NOMO-1 treated with dmso at 0.1 percent for 144 hours (cell line): ENCODE measurements around the gene LRRC34.
A peak's percentile ranks its signal among the peaks of the same experiment; 100 is the strongest.

ENCODE experiments used
- DNase-seq: peaks from one replicate; lab custom pipeline; 2025; ENCODE audit not compliant: unreplicated experiment; lab: John Stamatoyannopoulos, UW

LRRC34 gene

GRCh38 chr3:169812332-169813235, at the start of gene LRRC34, which contains the start of gene LRRIQ4:
TSS of gene LRRC34 (minus strand) at chr3:169812904. CDS start at chr3:169812548, 356 bp downstream.
TSS of gene LRRIQ4 (plus strand) at chr3:169812870. CDS start at chr3:169821922, 9,052 bp downstream.
- DNase-seq, result no peak

GRCh38 chr3:169861871-169862270, 49.2 kb upstream of the LRRC34 start:
- no peak for DNase-seq

DNA sequence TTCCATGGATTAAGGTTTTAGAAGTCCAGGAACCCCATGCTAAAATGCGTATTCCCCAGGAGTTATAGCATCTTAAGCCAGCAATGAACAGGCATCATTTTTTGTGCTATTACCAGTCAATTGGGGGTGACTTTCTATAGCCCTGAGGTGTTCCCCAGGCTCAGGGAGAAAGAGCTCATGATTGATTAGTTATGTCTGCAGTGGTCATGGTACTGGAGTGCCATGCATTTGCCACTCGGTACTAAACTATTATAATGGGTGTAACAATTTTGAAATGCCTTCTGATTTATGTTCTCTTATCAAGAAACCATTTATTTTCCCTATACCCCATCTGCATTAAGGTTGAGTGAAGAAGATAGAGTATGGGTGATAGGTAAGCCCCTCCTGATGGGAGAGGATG, 45.1 kb upstream of the LRRC34 start:
- no peak for DNase-seq

DNA sequence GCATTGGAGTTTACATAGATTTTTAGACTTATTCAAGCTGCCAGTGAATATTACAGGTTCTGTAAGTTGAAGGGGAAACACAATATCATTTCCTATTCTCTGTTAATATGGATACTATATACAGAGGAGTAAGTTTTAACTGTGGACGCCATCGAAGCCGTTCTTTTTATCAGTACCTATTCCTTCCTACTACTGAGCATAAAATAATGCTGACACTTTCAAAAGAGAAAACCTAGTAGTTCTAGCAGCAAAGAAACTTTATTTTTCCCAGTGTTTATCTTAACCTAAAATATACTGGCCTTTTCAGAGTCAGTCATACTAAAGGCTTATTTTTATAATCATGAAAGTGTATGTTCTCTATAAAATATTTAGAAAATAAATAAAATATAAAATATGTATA, 42.8 kb upstream of the LRRC34 start:
- DNase-seq, result no peak

DNA sequence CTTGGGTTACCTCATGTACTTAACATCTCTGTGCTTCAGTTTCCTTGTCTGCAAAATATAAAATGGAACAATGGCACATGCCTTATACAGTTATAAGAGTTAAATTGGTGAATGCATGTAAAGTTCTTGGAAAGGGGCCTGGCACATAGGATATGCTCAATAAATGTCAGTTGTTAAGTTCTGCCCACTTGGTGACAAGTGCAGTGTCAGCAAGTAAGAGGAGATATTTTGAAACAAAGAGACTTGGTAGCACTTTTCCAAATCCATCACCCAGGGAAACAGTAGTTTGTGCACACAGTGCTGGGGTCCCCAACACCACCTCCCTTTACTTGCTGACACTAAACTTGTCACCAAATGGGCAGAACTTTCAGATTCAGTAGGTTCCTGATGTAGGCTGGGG, 37.9 kb upstream of the LRRC34 start:
- DNase-seq, result no peak

DNA sequence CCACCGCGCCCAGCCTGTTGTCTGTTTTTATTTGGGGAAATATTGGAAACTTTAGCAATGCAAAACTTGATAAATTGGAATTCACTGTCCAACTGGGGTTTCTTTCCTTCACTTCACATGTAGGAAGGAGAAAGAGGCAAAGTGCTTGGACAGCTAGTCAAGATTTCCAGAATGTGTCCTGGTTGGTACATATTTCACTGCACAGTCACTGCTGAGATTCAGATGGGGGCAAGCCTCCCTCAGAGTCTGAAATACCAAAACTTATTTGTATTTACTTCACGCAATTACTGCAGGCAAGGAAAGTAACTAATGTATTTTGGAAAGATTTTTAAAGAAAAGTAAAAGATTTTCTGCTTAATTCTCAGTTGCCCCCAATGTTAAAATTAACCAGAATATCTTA, 36.0 kb upstream of the LRRC34 start:
- DNase-seq, result no peak

- no peak for DNase-seq
These were observed 35.2 kb upstream of the LRRC34 start for GRCh38 chr3:169847896-169848295.

DNA sequence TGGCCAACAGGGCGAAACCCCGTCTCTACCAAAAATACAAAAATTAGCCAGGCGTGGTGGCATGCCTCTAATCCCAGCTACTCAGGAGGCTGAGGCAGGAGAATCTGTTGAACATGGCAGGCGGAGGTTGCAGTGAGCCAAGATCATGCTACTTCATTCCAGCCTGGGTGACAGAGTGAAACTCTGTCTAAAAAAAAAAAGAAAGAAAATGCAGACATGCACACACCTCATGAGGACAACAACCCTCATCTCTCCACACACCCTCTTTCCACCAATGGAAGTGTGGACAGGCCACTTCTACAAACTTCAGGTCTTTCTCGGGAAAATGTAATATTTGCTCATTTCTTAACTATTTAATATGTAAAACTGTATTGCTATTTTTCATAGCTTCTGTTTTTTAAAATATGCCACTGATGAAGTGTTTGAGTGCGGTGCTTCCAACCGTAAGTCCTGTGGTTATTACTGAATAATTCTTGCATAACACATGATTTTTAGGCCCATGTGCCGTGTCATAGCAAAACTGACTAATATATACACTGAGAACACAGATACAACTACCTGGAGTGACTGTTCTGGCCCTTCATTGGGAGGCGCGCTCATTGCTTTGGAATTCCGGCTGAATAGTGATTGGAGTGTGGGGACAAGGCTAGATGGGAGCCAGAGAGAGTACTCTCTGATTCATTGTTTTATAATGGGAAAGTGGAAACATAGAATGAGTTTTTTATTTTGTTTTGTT, 33.9 kb upstream of the LRRC34 start:
- DNase-seq, result no peak

DNA sequence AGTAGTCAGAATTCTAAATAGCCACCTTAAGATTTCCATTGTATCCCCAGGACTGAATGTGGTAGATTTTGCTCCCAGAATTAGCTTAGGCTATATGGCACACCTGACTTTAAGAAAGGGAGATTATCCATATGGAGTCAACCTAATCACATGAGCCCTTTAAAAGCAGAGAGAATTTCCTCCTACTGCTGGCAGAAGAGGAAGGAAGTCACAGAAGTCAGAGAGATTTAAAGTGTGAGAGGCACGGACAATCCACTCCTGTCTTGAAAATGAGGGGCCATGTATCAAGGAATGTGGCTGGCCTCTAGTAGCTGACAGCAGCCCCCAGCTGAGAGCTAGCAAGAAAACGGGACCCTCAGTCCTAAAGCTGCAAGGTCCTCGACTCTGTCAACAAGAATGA, 30.3 kb upstream of the LRRC34 start:
- DNase-seq, result no peak

GRCh38 chr3:169841171-169841570, 28.5 kb upstream of the LRRC34 start:
- DNase-seq, result no peak

DNA sequence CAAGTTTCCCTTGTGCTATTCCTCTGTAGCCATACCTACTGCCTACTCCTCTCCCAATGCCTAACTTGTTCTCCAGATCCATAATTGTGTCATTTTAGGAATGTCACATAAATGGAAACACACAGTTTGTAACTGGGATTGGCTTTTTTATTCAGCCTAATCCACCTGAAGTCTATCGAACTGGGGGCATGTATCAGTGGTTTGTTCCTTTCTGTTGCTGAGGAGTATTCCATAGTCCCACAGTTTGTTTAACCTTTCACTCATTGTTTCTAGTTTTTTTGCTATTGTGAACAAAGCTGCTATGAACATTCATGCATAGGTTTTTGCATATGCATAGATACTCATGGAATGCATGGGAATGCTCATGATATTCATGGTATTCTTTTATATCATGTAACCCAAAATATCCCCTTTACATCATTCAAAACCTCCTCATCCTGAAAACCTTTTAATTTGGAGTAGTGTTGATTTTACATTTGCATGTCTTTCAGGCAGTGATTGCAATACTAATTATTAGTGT, 25.9 kb upstream of the LRRC34 start:
- no peak for DNase-seq

GRCh38 chr3:169836942-169837275, 24.2 kb upstream of the LRRC34 start:
- DNase-seq, result no peak

DNA sequence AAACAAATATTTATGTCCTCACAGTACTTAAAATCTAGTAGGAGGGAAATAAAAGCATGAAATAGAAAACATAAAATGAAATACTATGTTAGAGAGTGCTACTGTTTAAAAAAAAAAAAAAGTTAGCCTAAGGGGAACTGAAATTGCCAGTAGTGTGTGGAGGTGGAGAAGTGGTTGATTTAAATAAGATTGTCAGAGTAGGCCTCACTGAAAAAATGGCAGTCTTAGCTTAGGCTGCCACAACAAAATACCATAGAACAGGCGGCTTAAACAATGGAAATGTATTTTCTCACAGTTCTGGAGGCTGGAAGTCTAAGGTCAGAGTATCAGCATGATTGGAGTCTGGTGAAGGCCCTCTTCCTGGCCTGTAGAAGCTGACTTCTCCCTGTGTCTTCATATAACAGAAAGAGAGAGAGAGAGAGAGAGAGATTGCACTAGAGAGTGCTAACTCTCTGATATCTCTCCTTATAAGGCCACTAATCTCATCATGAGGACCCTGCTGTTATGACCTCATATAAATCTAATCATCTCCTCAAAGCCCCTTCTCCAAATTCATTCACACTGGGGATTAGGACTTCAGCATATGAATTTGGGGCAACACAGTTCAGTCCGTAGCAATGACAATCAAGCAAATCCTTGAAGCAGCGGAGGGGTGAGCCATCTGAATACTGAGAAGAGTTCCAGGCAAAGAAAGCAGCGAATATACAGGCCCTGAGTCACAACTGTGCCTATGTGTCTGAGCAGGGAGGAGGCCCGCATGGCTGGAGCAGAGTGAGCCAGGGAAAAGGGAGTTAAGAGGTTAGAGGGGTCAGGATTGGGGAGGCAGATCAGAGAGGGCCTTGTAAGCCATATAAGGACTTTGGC, 23.6 kb upstream of the LRRC34 start:
- peak; percentile 54 for DNase-seq

DNA sequence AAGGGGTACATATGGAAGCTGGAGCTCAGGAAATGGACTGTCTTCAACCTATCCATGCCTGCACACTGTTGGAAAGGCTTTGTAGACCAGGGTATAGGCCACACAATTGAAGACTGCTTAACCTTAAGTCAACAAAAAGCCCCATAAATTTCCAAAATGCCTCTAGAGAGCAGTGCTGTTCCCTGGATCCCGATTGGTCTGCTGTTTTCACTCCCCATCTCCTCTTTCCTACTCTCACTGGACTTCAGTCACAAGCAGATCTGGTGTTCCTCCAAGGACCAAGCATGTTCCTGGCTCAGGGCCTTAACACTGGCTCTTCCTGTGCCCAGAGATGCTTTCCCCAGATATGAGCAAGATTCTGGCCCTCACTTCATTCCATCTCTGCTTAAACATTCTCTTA, 22.8 kb upstream of the LRRC34 start:
- no peak for DNase-seq

GRCh38 chr3:169827712-169828111, 15.0 kb upstream of the LRRC34 start:
- DNase-seq, result no peak

DNA sequence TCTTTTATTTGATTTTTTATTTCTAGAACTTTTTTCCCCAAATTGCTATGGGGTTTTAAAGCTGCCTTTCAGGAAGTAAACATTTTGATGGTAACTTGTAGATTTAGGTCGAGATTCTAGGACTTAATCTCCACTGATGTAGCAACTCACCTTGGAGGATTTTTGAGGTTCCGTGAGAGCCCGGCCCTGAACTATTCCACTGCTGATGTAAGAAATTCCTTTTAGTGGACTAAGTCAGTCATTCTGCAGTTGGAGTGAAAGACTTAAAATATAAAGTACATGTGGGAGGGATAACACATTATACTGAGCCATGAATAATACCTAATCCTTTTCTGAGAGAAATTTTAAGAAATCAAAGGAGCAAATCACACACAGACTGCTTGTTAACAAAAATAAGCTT, 12.6 kb upstream of the LRRC34 start:
- DNase-seq, result no peak

- no peak for DNase-seq
These were observed 10.3 kb upstream of the LRRC34 start for GRCh38 chr3:169822983-169823382.

- no peak for DNase-seq
These were observed 9.8 kb upstream of the LRRC34 start for GRCh38 chr3:169822540-169822939.

- no peak for DNase-seq
These were observed 9.4 kb upstream of the LRRC34 start for GRCh38 chr3:169822091-169822490.

DNA sequence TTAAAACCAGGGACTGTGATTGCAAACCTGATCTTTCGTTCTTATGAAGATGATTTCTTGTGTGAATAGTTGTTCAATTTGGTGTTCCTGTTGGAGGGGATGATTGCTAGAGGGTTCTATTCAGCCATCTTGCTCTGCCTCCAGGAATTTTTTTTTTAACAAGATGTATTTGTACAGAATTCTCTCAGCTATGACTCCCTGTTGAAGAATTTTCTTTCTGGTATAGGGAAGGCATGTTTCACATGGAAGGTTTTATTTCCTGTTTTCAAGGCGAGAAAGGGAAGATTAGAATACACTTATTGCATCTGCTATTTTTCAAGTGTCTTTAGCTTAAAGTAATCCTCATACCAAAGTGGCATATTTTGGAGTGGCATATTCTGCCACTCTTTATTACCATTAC, 5.6 kb upstream of the LRRC34 start:
- no peak for DNase-seq

DNA sequence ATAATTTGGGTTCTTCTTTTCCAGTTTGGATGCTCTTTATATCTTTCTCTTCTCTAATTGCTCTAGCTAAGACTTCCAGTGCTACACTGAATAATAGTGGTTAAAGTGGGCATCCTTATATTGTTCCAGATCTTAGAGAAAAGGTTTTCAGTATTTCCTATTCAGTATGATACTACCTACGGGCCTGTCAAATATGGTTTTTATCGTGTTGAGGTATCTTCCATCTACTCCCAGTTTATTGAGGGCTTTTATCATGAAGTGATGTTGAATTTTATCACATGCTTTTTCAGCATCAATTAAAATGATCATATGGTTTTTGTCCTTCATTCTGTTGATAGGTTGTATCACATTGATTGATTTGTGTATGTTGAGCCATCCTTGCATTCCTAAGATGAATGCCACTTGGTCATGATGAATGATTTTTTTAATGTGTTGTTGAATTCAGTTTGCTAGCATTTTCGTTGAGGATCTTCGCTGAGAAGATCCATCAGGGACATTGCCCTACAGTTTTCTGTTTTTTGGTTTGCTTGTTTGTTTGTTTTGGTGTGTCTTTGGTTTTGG, 3.0 kb upstream of the LRRC34 start:
- DNase-seq, result no peak
